GM20000 (cell line): Measurements from ENCODE around the gene PDX1.

ENCODE experiments used
- DNase-seq: peaks from one replicate; pipeline ENCODE4 v3.0.0; 2012; ENCODE audit warnings: low spot score
- TF ChIP-seq, protein P1 (sequence below): IDR thresholded peaks from 2 replicates; pipeline ENCODE4 v1.5.1; 2012; ENCODE audit warnings: mild to moderate bottlenecking, control low read depth; ENCODE audit errors: extremely low read depth, missing control alignments

The PDX1 gene

DNA sequence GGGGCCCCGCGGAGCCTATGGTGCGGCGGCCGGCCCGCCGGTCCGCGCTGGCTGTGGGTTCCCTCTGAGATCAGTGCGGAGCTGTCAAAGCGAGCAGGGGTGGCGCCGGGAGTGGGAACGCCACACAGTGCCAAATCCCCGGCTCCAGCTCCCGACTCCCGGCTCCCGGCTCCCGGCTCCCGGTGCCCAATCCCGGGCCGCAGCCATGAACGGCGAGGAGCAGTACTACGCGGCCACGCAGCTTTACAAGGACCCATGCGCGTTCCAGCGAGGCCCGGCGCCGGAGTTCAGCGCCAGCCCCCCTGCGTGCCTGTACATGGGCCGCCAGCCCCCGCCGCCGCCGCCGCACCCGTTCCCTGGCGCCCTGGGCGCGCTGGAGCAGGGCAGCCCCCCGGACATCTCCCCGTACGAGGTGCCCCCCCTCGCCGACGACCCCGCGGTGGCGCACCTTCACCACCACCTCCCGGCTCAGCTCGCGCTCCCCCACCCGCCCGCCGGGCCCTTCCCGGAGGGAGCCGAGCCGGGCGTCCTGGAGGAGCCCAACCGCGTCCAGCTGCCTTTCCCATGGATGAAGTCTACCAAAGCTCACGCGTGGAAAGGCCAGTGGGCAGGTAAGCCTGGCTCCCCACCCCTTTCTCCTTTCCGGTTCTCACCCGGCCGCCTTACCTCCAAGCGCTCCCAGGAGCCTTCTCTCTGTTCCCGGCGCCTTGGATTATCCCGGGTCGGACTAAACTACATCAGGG lies at the start of gene PDX1:
PDX1 (plus strand) TSS at position 67 of the 743 bp plus-strand sequence; CDS start at position 206, 139 bp downstream.
- TF ChIP-seq, protein P1, sequence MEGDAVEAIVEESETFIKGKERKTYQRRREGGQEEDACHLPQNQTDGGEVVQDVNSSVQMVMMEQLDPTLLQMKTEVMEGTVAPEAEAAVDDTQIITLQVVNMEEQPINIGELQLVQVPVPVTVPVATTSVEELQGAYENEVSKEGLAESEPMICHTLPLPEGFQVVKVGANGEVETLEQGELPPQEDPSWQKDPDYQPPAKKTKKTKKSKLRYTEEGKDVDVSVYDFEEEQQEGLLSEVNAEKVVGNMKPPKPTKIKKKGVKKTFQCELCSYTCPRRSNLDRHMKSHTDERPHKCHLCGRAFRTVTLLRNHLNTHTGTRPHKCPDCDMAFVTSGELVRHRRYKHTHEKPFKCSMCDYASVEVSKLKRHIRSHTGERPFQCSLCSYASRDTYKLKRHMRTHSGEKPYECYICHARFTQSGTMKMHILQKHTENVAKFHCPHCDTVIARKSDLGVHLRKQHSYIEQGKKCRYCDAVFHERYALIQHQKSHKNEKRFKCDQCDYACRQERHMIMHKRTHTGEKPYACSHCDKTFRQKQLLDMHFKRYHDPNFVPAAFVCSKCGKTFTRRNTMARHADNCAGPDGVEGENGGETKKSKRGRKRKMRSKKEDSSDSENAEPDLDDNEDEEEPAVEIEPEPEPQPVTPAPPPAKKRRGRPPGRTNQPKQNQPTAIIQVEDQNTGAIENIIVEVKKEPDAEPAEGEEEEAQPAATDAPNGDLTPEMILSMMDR: no peak
- no peak for DNase-seq

DNA sequence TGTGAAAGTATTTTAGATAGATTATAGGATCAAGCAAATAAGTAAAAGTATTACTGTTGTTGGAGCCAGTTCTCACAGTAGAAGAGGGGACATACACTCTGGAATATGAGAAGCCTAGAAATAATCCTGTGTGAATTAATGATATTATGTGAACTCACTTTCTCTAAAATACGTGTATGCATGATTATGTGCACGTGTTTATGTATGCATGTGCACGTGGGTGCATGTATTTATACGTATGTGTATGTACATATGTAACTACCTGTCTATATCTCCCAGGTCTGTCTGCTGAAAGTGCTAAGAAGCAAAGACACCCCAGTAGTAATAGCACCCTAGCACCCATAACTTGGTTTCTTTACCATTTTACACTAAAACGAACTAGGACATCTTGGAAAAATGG lies 41.5 kb upstream of the PDX1 start:
- no peak for DNase-seq
- TF ChIP-seq, protein P1: no peak

DNA sequence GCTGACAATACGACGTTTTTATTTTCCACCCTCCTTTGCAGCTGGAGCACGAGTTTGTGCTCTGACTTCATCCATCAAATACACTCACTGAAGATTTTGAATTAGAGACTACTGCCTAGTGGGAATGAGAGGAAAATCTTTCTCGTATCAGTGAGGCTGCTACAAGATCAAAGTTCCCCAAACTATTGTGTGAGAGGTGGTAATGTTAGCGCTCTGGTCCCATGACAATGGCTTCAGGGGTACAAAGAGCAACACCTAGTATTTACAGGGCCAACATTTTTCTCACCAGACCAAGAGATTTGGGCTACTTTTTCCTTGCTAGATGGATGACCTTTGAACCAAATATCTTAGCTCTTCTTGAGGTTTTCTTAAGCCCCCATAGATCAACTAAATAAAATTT lies 30.3 kb upstream of the PDX1 start:
- no peak for DNase-seq
- TF ChIP-seq, protein P1: no peak

DNA sequence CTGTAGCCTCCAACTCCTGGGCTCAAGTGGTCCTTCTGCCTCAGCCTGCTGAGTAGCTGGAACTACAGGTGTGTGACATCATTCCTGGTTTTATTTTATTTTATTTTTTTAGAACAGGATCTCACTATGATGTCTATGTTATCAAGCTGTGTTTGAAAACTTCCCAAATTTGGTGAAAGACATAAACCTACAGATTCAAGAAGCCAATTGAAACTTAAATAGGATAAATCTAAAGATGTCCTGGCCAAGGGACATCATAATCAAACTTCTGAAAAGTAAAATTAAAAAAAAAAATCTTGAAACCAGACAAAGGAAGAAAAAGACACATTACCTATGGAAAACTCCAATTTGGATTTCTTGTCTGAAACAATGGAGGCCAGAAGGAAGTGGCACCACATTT lies 23.1 kb upstream of the PDX1 start:
- TF ChIP-seq, protein P1: no peak
- DNase-seq: no peak

DNA sequence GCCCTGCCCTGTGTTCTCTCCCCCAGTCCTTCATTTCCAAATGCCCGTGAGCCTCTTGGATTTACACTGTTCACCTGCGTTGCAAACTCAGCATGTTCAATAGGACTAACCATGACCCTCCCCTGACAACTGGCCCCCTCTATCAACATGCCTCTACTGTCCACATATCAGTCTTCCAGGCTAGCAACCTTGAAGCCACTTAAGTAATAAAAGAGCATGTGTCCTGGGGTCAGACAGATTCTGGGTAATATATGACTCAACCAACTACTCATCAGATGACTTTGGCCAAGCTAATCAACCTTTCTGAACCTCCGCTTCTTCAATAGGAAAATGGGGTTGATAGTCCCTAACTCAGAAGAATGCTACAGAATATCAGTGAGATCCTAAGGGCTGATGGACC lies 15.1 kb upstream of the PDX1 start:
- no peak for DNase-seq

DNA sequence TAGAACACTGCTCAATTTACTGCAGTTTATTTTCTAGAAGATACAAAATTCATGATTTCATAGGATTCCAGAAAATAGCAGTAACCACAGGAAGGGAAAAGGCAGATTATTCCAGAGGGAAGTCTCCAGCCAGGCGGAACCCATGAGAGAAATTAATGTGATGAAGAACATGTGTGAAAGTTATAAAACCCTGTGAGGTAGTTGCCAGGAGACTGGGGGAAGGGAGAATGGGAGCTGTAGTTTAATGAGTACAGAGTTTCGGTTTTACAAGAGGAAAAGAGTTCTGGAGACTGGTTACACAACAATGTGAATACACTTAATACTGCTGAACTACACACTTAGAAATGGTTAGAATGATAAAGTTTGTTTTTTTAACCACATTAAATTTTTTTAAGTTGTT lies 14.2 kb upstream of the PDX1 start:
- DNase-seq: no peak
- TF ChIP-seq, protein P1: no peak

More for the DNA sequence above, 15.1 kb upstream of the PDX1 start:
- TF ChIP-seq, protein P1: no peak

DNA sequence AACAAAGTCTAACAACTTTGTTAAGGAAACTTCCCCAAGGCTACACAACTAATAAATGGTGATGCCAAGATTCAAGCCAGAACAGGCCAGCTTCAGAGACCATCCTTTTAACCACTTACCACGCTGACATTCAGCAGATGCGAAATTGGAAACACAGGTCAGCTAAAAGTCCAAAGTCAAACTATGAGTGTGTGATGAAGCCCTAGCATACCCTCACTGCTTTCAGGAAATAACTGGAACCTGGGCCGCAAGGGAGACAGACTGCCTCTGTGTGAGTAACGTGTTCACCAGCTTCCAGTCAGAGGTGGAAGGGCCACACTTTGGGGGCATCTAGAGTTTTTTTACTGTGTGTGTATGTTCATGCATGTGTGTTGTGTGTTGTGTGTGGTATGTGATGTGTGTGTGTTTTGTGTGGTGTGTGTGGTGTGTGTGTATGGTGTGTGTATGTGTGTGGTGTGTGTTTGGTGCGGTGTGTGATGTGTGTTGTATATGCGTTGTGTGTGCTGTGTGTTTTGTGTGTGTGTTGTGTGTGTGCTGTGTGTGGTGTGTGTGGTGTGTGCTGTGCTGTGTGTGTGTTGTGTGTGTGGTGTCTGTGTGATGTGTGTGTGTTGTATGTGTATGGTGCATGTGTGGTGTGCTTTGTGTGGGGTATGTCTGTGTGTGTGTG lies 12.5 kb upstream of the PDX1 start:
- no peak for DNase-seq

More for the DNA sequence above, 12.5 kb upstream of the PDX1 start:
- TF ChIP-seq, protein P1: no peak
